Activated CD4-positive, CD25-positive, alpha-beta regulatory T cell treated with anti-CD3 and anti-CD28 coated beads, Interleukin-2, amount 50 U/mL, for 72 hours (primary cell): ENCODE data around the gene GPATCH3.
A peak's percentile ranks its signal among the peaks of the same experiment; 100 is the strongest.
"Not testable (repeated sequence)": the region's sequence is repeated elsewhere in the genome, so short reads cannot be mapped to it uniquely, and the experiment has no call there.

Experiments used
- DNase-seq: peaks from one replicate; pipeline ENCODE4 v3.0.0; 2021

GPATCH3 gene

DNA sequence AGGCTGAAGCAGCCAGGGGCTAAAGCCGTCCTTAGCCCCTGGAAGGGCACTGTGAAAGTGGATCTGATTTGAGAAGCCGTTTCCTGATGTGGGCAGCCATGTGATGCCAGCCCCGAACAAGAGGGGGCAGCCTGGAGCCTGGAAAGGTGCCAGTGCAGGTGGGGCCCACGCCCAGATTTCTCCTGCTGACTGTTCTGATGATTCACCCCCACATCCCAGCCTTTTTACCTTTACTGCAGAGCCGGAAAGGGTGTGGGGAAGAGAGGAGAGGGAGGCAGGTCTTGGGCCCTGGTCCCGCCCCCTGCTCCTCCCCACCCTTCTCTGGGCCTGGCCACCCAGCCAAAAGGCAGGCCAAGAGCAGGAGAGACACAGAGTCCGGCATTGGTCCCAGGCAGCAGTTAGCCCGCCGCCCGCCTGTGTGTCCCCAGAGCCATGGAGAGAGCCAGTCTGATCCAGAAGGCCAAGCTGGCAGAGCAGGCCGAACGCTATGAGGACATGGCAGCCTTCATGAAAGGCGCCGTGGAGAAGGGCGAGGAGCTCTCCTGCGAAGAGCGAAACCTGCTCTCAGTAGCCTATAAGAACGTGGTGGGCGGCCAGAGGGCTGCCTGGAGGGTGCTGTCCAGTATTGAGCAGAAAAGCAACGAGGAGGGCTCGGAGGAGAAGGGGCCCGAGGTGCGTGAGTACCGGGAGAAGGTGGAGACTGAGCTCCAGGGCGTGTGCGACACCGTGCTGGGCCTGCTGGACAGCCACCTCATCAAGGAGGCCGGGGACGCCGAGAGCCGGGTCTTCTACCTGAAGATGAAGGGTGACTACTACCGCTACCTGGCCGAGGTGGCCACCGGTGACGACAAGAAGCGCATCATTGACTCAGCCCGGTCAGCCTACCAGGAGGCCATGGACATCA is 37.2 kb downstream of the GPATCH3 start, which contains the start of gene SFN:
SFN (plus strand) TSS at position 369 of the 904 bp plus-strand sequence; CDS start at position 433, 64 bp downstream.
- DNase-seq = peak; percentile 46

DNA sequence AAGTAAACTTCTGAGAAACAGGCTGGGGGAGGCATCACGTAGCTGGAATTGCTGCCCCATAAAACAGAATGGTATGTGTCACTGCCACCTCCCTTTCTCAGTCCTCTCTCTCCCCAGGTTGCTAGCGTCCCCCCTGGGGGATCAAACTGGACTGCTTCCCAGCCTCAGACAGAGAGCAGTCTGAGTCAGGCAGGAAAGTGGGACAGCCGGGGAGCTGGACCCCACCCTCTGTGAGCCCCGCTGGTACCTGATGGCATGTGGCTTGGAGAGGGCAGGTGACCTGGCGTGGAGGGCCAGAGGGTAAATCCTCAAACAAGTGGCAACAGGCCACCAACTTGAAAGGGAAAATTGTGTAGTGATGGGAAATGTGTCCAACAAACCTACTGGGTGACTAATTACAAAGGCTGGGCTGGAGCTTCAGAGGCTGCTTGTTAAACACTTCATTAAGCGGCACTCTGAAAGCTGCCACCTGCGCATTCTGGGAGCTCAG is 38.3 kb downstream of the GPATCH3 start:
- no peak for DNase-seq

DNA sequence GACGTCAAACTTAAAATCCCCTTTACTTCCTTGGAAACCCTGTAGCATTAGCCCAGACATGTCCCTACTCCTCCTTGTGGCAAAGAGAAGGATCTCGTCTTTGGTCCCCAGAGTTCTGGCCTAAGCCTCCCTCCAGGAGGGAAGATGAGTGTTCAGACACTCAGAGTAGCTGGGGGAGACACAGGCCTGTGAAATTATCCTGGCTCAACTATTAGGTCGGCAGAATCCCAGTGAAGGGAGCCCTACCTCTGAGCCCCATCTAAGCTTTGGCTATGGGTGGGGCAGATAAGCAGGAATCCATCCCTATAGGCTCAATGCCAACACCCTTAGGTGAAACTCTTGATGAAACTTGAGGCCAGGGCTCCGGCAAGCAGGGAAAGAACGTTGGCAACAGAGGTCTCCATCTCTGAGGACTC is 39.0 kb downstream of the GPATCH3 start:
- no peak for DNase-seq

DNA sequence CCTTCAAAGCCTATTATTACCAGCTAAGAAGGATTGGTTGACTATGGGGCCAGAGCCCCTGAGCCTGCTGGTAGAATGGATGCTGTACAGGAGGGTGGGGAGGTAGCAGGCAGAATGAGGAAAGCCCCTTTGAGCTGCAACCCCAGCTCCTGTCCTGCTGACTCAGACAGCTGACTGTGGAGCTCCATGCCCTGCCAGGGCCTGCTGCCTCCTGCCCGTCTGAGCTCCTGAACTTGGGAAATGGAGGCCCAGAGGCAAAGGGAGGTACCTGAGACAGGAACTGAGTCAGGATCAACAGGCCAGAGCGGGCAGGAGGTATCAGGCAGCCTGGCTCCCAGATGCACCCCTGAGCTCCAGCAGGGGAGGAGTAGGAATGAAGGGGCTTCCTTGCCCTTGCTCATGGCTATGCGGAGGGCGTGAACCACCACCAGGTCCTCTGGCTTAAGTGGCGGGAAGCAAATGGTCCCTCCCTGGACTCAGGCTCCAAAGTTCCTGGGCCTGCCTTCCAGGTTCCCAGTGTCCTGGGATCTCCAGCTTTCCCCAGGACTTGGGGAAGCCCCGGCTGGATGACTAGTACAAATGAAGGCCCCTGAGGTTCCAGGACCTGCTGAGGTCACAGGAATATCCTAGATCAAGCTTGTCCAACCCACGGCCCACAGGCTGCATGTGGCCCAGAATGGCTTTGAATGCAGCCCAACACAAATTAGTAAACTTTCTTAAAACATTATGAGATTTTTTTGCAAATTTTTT is 41.2 kb downstream of the GPATCH3 start:
- no peak for DNase-seq

DNA sequence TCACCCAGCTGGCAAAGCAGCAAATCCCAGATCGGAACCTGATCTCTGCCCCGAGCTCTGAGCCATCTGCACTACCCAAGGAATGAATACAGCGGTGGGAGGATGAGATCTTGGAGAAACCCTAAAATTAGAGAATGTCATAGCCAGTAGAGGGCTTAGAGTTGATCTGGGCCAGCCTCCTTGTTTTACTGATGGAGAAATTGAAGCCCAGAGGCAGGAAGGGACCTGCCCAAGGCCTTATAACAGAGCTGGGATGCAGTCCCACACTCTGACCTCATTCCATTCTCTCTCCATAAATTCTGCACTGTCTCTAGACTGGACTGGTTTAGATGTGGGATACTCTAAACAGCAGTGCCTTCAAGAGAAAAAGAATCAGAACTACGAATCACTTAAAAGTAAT is 42.1 kb downstream of the GPATCH3 start:
- DNase-seq = no peak

DNA sequence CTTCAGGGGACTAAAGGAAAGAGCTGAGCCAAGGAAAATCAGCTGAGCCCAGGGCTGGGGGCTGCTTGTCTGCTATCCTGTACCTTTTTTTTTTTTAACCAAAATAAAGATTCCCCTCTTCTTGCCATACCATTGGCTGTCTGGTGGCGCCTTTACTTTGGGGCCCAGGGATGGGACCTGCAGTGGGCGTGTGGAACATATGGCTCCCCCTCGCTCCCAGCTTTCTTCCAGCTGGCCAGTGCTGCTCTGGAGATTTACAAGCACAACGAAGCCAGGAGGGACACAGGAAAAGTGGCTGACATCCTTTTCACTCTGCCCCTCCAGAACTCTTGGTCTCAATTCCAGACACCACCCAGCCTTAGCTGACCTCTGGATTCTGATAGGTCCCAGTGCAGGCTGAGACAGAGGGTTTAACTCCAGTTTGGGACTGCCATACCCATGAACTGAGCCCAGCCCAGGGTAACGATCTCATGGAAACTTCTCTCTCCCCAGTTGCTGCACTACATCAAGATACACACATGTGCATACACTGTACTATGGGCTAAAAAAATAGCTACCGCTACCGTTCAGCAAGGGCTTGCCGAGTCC is 42.7 kb downstream of the GPATCH3 start:
- DNase-seq = no peak

DNA sequence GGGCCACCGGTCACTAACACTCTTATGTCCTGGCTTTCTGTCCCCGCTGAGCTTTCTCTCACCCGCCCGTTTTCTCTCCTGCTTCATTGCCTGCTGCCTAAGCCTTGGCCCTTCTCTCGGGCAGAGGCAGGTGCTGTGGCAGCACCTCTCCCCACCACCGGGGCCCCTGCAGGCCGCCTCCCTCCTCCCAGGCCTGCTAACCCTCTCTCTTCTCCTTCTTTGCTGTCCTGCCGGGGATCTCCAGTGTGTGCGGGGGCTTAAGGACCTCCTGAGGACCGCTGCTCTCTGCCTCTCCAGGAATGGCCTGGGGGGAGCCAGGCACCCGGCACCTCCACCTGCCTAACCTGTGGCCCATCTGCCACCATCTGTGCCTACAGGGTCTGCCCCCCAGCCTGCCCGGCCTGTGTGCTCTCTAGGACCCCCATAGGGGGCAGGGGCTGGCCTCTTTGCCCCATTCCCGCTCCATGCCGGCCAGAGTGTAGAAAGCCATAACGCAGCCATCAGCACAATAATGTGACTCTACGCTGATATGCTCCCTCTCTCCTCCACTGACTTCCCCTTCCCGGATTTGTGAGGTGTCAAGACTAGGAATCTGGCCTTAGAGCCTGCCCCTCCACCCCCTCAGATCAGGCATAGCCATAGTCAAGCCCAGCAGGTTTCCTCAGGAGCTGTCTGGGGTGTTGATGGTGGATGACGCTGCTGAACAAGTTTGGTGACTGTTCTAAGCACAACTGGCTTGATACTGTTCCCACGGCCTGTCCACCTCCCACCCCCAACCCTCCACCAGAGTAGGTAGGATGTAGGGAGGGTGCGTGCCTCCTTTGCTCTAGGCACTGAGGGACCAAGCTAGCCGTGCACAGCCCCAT is 43.4 kb downstream of the GPATCH3 start:
- no peak for DNase-seq

DNA sequence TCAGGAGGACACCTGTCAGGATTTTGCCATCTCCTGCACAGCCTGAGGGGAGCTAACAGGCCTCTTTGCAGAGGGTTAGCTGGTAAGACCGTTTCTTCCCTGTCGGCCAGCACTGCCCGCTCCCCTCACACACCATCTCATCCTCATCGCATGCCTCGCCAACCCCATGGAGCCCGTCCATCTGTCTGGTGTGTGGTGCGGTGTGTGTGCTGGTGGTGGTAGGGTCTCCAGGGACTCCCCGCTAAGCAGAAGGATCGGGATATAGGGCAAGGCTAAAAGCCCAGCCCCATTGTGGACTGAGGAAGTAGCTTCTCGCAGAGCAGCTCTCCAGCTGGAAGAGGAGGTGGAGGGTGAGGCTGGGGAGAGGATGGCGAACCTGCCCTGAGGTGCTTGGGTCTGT is 44.1 kb downstream of the GPATCH3 start:
- no peak for DNase-seq

DNA sequence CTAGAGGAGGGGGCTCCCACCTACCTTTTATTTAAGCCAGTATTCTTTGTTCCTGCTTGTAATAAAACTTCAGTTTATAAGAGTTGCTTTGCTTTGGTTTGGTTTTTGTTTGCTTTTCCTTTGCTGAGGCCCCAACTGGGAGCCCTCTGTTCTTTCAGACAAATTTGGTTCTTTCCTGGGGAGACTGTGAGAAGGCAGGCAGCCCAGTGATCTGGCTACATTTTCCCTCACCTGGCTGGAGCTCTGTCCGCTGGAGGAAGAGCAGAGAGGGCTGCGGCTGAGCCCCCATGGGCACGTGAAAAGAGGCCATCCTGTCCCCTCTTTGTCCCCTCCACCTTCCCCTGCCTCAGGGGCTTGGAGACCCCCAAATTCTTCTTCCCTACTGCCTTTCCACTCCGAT is 44.6 kb downstream of the GPATCH3 start:
- DNase-seq = no peak

DNA sequence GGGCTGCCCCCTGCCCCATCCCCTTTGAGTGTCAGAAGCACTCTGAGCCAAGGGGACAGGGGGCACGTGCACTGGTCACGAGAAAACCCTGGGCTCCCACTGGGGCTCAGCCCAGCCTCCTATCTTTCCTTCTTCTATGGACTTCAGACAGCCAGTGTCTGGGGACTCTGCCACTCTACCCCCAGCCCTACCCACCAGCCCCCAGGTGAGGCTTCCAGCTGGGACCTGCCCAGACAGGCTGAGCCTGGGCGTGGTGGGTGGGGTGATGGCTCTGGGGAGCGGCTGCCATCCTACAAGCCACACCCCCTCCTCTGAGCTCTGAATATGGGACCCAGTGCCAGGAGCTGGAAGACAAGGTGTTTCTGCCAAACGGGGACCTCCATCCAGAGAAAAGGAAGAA is 45.4 kb downstream of the GPATCH3 start:
- DNase-seq = no peak

DNA sequence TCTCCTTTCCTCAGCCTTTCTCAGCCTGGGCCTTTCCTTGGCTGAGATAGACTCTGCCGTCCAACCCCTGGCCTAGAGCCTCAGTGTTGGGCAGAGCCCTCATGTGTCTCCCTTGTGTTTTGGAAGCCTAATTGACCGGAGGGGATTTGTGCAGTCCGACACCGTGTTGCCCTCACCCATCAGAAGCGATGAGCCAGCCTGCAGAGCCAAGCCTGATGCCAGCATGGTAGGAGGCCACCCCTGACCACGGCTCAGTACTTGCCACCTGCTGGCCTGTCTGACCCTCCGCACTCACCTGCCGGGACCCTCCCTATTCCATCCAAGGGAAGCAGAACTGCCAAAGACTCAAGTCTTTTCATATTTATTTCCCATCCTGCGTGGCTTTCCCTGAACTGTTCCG is 46.7 kb downstream of the GPATCH3 start:
- no peak for DNase-seq

DNA sequence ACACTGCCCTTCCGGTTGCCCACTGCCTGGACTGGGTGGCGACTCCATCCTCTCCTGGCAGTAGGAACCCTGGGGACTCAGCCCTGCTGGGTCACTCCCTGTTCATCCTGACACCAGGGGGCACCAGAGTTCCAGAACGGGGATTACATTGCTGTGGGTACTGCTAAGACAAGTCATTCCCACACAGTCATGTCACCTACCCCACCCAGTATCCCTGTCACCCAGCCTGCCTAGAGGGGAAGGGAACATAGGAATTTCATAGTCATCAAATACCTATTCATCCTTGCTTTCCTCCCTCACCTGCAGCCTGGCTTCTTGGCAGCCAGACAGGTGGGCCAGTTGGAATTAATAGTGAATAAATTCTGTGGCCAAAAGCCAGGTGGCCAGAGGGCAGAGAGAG is 47.1 kb downstream of the GPATCH3 start:
- DNase-seq = peak; percentile 71

DNA sequence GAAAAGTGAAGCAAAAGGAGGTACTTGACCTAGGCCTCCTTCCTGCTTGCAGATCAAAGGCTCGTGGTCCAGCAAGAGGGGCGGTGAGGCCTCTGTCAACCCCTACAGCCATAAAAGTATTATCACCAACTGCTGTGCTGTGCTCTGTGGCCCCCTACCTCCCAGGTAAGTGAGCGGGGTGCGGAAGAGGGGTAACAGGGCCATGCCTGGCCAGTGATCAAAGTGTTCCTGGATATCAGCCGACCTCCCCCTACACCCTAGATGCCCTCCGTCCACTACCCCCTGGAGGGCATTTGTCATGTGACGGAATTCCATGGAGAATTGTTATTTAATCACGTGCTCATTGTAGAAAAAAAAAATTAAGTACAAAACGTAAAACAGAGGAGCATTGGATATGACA is 47.6 kb downstream of the GPATCH3 start:
- DNase-seq = no peak

DNA sequence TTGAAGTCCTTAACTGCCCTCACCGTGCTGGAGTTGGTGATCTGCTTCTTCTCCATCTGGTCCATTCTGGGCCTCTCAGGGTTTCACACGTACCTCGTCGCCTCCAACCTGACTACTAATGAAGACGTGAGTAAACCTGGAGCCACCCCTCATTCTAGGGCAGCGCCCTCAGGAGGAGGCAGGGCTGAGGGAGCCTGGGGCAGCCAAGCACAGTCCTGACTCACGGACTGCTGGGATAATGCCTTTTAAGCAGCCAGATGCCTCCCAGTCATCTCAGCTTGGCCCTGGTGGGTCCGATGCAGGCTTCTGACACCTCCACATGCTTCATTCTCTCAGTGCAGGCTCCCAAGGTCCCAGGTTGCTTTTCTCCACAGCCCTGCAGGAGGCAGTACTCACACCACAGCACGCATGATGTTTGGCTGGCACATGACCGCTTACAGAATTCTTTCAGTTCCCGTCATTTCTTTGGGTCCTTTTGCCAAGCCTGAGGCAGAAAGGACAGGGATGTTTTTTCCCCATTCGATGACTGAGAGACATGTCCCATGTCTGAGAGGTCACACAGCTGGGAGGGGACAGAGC is 49.1 kb downstream of the GPATCH3 start:
- no peak for DNase-seq

DNA sequence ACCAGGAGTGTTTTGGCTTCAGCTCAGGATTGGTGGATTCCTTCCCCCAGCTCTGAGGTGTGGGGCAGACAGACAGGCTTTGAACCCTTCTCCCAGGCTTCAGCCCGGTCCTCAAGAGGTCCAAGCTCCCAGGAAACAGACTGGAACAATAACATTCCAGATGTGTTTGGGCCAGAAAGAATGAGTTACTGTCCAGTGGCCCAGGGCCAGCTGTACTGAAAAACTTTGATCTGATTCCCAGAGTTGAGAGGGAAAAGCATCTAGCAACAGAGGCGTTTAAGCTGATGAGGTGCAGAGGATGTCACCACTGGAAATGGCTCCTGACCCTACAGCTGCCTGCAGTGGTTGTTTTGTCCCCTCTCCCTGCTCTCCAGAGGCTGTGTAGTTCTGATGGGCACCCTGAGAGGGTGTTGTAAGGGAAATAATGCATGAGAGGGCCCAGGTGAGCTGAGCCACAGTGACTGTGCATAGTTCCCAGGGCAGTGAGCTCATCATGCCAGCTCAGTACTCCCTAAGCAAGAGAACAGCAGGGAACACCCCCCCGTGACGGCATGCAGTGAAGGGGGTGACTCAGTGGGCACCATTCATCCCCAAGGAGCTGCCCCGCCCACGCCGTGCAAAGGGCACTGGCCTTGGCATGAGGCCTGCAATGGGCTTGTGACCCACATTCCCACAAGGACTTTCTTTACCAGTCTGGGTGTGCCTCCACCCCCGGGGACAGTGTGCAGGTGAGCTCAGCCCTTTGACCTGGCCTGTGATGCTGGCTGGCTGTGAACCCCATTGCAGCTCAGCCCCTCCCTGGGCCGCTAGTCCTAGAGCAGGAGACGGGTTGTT is 51.1 kb downstream of the GPATCH3 start:
- DNase-seq = no peak

DNA sequence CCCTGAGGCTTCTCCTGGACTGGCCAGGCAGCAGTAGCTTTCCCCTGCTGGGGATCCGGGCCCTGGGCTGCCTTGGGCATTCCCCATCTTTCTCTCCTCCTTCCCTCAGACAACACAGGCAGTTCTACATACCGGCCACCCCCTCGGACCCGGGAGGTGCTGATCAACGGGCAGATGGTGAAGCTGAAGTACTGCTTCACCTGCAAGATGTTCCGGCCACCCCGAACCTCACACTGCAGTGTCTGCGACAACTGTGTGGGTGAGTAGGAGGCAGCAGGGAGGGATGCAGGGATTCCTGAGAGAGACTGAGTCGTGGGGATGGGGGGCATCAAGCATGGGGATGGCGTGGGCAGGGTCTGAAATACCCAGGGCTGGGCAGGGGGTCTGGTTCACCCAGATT is 51.8 kb downstream of the GPATCH3 start:
- no peak for DNase-seq

DNA sequence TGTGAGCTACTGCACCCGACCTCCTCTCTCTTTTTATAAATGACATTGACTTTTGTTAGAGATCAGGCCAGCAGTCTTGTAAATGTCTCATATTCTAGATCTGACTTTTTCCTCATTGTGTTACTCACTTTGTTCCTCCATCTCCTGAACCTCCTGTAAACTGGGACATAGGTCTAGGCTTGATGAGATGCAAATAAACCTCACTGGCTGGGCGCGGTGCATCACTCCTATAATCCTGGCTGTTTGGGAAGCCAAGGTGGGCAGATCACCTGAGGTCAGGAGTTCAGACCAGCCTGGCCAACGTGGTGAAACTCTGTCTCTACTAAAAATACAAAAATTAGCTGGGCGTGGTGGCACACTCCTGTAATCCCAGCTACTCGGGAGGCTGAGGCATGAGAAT is 52.4 kb downstream of the GPATCH3 start:
- DNase-seq = not testable (repeated sequence)

DNA sequence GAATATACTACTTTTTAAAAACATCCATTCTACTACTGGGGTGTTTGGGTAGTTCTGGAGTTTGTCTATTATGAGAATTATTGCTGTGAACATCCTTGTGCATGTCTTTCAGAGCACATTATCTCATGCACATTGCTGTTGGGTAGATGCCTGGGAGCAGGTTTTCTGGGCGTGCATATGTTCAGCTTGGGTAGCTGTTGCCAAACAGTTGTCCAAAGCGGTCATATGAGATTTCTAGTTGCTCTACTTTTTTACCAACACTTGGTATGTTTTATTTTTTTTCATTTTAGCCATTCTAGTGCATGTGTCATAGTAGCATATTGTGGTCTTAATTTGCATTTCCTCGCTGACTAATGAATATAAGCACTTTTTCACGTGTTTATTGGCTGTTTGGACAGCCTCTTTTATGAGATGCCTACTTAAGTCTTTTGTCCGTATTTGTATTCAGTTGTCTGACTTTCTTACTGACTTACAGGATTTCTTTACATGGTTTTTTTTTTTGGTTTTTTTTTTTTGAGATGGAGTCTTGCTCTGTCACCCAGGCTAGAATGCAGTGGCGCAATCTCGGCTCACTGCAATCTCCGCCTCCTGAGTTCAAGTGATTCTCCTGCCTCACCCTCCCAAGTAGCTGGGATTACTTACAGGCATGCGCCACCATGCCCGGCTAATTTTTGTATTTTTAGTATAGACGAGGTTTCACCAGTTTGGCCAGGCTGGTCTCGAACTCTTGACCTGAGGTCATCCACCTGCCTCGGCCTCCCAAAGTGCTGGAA is 55.7 kb downstream of the GPATCH3 start:
- DNase-seq = no peak
